ENCODE results near the gene CXCL1. TPM values are rescaled to one million over a fixed set of nuclear protein-coding genes. Genes with fewer than 3 reads are reported as not detected.

CXCL1 gene
- polyA plus RNA-seq, 1 experiment: 2.1 TPM

- ChIA-PET POLR2A (no interaction called here), CTCF (no interaction called here)
- Histone ChIP-seq H3K4me3 (ENCODE audit: low read depth, low read length) (no peak overlapping the region), H3K27ac (ENCODE audit: low read depth, low read length) (no peak overlapping the region), H3K9me3 (ENCODE audit: control insufficient read depth, insufficient read depth, low read length) (no peaks in the 10 kb centered on the region), H3K27me3 (ENCODE audit: control insufficient read depth, insufficient read depth, low read length) (no peaks in the 10 kb centered on the region)
- DNase-seq (ENCODE audit: low read depth, low spot score): no peak
- TF ChIP-seq, protein P1, sequence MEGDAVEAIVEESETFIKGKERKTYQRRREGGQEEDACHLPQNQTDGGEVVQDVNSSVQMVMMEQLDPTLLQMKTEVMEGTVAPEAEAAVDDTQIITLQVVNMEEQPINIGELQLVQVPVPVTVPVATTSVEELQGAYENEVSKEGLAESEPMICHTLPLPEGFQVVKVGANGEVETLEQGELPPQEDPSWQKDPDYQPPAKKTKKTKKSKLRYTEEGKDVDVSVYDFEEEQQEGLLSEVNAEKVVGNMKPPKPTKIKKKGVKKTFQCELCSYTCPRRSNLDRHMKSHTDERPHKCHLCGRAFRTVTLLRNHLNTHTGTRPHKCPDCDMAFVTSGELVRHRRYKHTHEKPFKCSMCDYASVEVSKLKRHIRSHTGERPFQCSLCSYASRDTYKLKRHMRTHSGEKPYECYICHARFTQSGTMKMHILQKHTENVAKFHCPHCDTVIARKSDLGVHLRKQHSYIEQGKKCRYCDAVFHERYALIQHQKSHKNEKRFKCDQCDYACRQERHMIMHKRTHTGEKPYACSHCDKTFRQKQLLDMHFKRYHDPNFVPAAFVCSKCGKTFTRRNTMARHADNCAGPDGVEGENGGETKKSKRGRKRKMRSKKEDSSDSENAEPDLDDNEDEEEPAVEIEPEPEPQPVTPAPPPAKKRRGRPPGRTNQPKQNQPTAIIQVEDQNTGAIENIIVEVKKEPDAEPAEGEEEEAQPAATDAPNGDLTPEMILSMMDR (IDR thresholded peaks at IDR 0.05; ENCODE audit: low read depth, low read length): no peak
Measured at GRCh38 chr4:73828956-73829355, 40.2 kb upstream of the CXCL1 start.

- no peaks in the 10 kb centered on the region for H3K27me3 ChIP-seq (ENCODE audit: control insufficient read depth, insufficient read depth, low read length)
- ChIA-PET POLR2A (interaction anchor here (0.8 kb wide), 1 partner anchor 8 kb away, joined by 3 read pairs; no protein-coding TSS in a partner anchor), CTCF (interaction anchor here (0.7 kb wide), 1 partner anchor 169 kb away, joined by 3 read pairs; no protein-coding TSS in a partner anchor)
- H3K27ac ChIP-seq (ENCODE audit: low read depth, low read length): no peak overlapping the region
- TF ChIP-seq, protein P1 (IDR thresholded peaks at IDR 0.05; ENCODE audit: low read depth, low read length): no peak
- DNase-seq (ENCODE audit: low read depth, low spot score): no peak
- H3K4me3 ChIP-seq (ENCODE audit: low read depth, low read length): no peak overlapping the region
- no peaks in the 10 kb centered on the region for H3K9me3 ChIP-seq (ENCODE audit: control insufficient read depth, insufficient read depth, low read length)
Measured at GRCh38 chr4:73831569-73831968, 37.6 kb upstream of the CXCL1 start.

DNA sequence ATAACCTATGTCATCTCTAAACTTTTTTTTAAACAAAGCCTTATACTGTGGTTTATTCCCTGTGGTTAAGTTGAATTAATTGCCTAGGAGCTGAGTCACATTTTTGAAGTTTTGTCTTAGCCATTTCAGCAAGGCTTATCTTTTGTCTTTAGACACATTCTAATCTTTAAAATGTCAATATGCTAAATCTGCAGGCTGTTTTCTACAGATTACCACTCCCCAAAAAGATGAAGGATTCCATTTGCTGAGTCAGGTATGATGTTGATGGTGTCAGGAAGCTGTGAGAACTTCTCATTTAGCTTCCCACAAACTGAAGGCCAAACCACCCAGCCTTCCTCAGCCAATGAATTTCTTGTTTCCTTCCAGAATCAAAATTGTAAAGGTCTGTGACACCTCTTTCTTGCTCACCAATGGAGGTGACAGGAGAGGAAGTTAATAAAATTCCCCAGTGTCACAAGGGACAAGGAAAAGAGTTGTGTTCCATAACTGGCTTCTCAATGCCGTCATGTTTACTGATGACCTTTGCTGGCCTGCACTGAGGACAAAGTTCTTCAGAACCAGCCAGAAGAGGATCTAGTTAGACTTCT is 36.4 kb upstream of the CXCL1 start:
- ChIA-PET POLR2A (no interaction called here), CTCF (no interaction called here)
- no peak overlapping the region for H3K27ac ChIP-seq (ENCODE audit: low read depth, low read length)

DNA sequence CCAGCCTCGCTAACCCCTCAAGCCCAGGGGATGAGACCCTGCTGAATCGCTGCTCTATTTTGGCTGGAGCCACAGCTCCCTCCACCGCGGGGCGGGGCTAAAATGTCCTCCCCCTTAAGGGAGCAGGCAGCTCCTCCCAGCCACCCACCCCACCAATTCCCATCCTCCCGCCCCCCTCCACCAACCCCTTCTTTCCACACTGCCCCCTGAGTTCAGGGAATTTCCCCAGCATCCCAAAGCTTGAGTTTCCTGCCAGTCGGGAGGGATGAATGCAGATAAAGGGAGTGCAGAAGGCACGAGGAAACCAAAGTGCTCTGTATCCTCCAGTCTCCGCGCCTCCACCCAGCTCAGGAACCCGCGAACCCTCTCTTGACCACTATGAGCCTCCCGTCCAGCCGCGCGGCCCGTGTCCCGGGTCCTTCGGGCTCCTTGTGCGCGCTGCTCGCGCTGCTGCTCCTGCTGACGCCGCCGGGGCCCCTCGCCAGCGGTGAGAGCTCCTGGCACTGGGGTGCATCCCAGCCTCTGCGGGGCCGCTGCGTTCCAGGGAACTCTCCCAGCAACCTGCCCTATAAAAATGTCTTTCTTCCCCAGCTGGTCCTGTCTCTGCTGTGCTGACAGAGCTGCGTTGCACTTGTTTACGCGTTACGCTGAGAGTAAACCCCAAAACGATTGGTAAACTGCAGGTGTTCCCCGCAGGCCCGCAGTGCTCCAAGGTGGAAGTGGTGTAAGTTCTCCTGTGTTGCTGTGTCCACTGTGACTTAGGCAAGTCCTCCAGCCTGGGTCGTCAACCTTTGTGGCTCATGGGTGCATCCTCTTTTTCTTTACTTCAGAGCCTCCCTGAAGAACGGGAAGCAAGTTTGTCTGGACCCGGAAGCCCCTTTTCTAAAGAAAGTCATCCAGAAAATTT is 32.6 kb upstream of the CXCL1 start, which contains the start of gene CXCL6:
Gene CXCL6, plus strand, starts transcription at position 306 of the 907 bp plus-strand sequence. Its CDS starts 73 bp downstream, at position 379.
- no peak for DNase-seq (ENCODE audit: low read depth, low spot score)
- Histone ChIP-seq H3K9me3 (ENCODE audit: control insufficient read depth, insufficient read depth, low read length) (no peaks in the 10 kb centered on the region), H3K27ac (ENCODE audit: low read depth, low read length) (no peak within 1 kb of the TSS), H3K4me3 (ENCODE audit: low read depth, low read length) (peak within 1 kb of the TSS; percentile 54), H3K27me3 (ENCODE audit: control insufficient read depth, insufficient read depth, low read length) (no peaks in the 10 kb centered on the region)
- TF ChIP-seq, protein P1 (IDR thresholded peaks at IDR 0.05; ENCODE audit: low read depth, low read length): no peak
- ChIA-PET POLR2A (interaction anchor here (1.1 kb wide), 1 partner anchor 55 kb away, joined by 3 read pairs; no protein-coding TSS in a partner anchor), CTCF (interaction anchor here (1.4 kb wide), 1 partner anchor 107 kb away, joined by 3 read pairs; no protein-coding TSS in a partner anchor)

More for the DNA sequence above, 36.4 kb upstream of the CXCL1 start:
- Histone ChIP-seq H3K4me3 (ENCODE audit: low read depth, low read length) (no peak overlapping the region), H3K27me3 (ENCODE audit: control insufficient read depth, insufficient read depth, low read length) (no peaks in the 10 kb centered on the region), H3K9me3 (ENCODE audit: control insufficient read depth, insufficient read depth, low read length) (no peaks in the 10 kb centered on the region)
- TF ChIP-seq, protein P1 (IDR thresholded peaks at IDR 0.05; ENCODE audit: low read depth, low read length): no peak
- no peak for DNase-seq (ENCODE audit: low read depth, low spot score)

Data from AG04450 (cell line).